GM12878 (cell line): Measurements from ENCODE around the gene TRIM45.

Experiments used
- GABPA ChIP-seq: IDR thresholded peaks from 2 replicates; pipeline ENCODE4 v1.6.1; 2014; ENCODE audit warnings: antibody characterized with exemption, low read depth, mild to moderate bottlenecking, inconsistent platforms
- POLR2AphosphoS5 ChIP-seq: IDR thresholded peaks from 2 replicates; pipeline ENCODE4 v1.6.1; 2011; ENCODE audit warnings: mild to moderate bottlenecking, low read length, inconsistent platforms
- TF ChIP-seq, protein P1 (sequence below), 3 experiments: IDR thresholded peaks in 2 of 3; conservative IDR thresholded peaks in 1 of 3; 2 replicates each; pipeline ENCODE4 v1.5.1; 2011; ENCODE audit warnings: low read depth in 3 of 3, low read length in 3 of 3, mild to moderate bottlenecking in 3 of 3, control low read depth in 2 of 3, moderate library complexity in 2 of 3, inconsistent platforms in 1 of 3, mixed read lengths in 1 of 3; ENCODE audit not compliant: control insufficient read depth in 2 of 3, insufficient read depth in 1 of 3; ENCODE audit errors: extremely low read depth in 1 of 3

DNA sequence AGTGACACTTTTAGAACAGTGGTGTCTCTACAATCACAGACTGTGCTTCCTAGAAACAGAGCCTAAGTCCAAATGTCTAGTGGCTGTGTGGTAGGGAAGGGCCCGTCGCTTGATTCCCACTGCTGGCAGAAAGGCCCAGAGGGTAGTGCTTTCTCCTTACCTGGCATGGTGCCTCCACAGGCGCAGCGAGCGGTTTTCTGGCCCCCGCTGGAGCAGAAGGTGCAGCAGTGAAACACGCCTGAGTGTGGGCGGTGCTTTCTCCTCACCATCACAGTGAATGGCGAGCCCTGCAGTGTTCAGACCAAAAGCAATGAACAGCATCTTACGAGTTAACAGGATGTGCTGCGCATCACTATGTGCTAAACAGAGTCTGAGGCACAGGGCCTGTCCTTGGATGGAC, 8.3 kb downstream of the TRIM45 start:
- TF ChIP-seq GABPA = no peak
- TF ChIP-seq POLR2AphosphoS5 = no peak
- TF ChIP-seq, protein P1, sequence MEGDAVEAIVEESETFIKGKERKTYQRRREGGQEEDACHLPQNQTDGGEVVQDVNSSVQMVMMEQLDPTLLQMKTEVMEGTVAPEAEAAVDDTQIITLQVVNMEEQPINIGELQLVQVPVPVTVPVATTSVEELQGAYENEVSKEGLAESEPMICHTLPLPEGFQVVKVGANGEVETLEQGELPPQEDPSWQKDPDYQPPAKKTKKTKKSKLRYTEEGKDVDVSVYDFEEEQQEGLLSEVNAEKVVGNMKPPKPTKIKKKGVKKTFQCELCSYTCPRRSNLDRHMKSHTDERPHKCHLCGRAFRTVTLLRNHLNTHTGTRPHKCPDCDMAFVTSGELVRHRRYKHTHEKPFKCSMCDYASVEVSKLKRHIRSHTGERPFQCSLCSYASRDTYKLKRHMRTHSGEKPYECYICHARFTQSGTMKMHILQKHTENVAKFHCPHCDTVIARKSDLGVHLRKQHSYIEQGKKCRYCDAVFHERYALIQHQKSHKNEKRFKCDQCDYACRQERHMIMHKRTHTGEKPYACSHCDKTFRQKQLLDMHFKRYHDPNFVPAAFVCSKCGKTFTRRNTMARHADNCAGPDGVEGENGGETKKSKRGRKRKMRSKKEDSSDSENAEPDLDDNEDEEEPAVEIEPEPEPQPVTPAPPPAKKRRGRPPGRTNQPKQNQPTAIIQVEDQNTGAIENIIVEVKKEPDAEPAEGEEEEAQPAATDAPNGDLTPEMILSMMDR (IDR thresholded peaks at IDR 0.05 in 2 of 3, conservative IDR thresholded peaks at IDR 0.05 in 1 of 3; ENCODE audit: control insufficient read depth in 2 of 3, extremely low read depth in 1 of 3, insufficient read depth in 1 of 3, low read depth in 3 of 3, low read length in 3 of 3) = no peak
